Measurements from ENCODE around the gene GPC6.

Gene GPC6

DNA sequence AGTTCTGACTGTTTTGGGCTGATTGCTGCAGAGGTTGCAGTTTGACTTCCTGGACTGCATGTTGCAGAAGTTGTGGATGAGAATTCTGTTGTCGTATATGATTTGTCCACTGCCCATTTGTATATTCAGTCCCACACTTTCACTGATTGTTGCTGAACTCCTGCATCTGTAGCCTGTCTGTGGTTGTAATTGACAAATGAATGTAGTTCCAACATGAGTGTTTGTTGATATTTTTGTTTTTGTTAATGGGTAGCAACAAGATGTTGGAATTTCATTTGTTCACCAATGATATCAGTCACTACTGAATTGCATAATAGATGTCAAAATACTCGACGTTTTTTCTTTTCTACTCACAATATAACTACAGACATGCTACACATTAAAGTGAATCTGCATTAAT lies 719.0 kb downstream of the GPC6 start:
- no peak overlapping the region for H3K27ac ChIP-seq (ENCODE audit: extremely low read depth, low read depth, low read length)
- POLR2A ChIA-PET = no interaction called here
- H3K9me3 ChIP-seq (ENCODE audit: control insufficient read depth, insufficient read depth, low read depth, low read length) = no peaks in the 10 kb centered on the region
- TF ChIP-seq ZNF24 (tag by site-specific recombination; IDR thresholded peaks at IDR 0.05) (no peak), ZNF791 (tag by site-specific recombination; IDR thresholded peaks at IDR 0.05) (no peak), ZSCAN30 (tag by site-specific recombination; IDR thresholded peaks at IDR 0.05) (no peak)
- TF ChIP-seq, protein P1, sequence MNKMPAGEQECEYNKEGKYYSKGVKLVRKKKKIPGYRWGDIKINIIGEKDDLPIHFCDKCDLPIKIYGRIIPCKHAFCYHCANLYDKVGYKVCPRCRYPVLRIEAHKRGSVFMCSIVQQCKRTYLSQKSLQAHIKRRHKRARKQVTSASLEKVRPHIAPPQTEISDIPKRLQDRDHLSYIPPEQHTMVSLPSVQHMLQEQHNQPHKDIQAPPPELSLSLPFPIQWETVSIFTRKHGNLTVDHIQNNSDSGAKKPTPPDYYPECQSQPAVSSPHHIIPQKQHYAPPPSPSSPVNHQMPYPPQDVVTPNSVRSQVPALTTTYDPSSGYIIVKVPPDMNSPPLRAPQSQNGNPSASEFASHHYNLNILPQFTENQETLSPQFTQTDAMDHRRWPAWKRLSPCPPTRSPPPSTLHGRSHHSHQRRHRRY (tag by site-specific recombination; IDR thresholded peaks at IDR 0.05) = no peak
- H3K36me3 ChIP-seq (ENCODE audit: control insufficient read depth in 2 of 2, insufficient read depth in 1 of 2, low read length in 2 of 2) = no peaks in the 10 kb centered on the region
- no peak overlapping the region for H3K4me3 ChIP-seq (ENCODE audit: low read depth, low read length)
- CTCF ChIA-PET = no interaction called here
- H3K4me1 ChIP-seq (ENCODE audit: control insufficient read depth, insufficient read depth, low read length) = no peaks in the 10 kb centered on the region

GRCh38 chr13:93946994-93947393 lies 720.4 kb downstream of the GPC6 start:
- POLR2A ChIA-PET = no interaction called here
- no peak overlapping the region for H3K4me3 ChIP-seq (ENCODE audit: low read depth, low read length)
- no peaks in the 10 kb centered on the region for H3K36me3 ChIP-seq (ENCODE audit: control insufficient read depth in 2 of 2, insufficient read depth in 1 of 2, low read length in 2 of 2)
- CTCF ChIA-PET = interaction anchor here (0.5 kb wide), 1 partner anchor 22 kb away, joined by 3 read pairs; no protein-coding TSS in a partner anchor
- no peaks in the 10 kb centered on the region for H3K9me3 ChIP-seq (ENCODE audit: control insufficient read depth, insufficient read depth, low read depth, low read length)
- H3K4me1 ChIP-seq (ENCODE audit: control insufficient read depth, insufficient read depth, low read length) = no peaks in the 10 kb centered on the region
- TF ChIP-seq ZNF274 (IDR thresholded peaks at IDR 0.05; ENCODE audit: low read length) = no peak
- no peak for TF ChIP-seq ZNF274 (tag by site-specific recombination; IDR thresholded peaks at IDR 0.05; ENCODE audit: borderline replicate concordance)
- no peak for TF ChIP-seq ZBTB21 (tag by site-specific recombination; IDR thresholded peaks at IDR 0.05)
- no peak for TF ChIP-seq ZNF174 (tag by site-specific recombination; IDR thresholded peaks at IDR 0.05)
- no peak for TF ChIP-seq SETDB1 (IDR thresholded peaks at IDR 0.05; ENCODE audit: insufficient read length, low read length)
- TF ChIP-seq ZNF146 (tag by site-specific recombination; IDR thresholded peaks at IDR 0.05) = no peak
- no peak for TF ChIP-seq ZNF660 (tag by site-specific recombination; IDR thresholded peaks at IDR 0.05)
- TF ChIP-seq KLF17 (tag by site-specific recombination; IDR thresholded peaks at IDR 0.05) = no peak
- TF ChIP-seq ZFP69B (tag by site-specific recombination; IDR thresholded peaks at IDR 0.05) = no peak
- TF ChIP-seq ZNF426 (tag by site-specific recombination; IDR thresholded peaks at IDR 0.05) = no peak
- TF ChIP-seq ZNF239 (tag by site-specific recombination; IDR thresholded peaks at IDR 0.05) = no peak
- no peak for TF ChIP-seq YY1 (tag by site-specific recombination; IDR thresholded peaks at IDR 0.05)
- no peak for TF ChIP-seq ZNF837 (tag by site-specific recombination; IDR thresholded peaks at IDR 0.05)
- TF ChIP-seq ZNF354C (tag by site-specific recombination; IDR thresholded peaks at IDR 0.05; ENCODE audit: borderline replicate concordance, low read depth) = no peak
- TF ChIP-seq ZNF658 (tag by site-specific recombination; IDR thresholded peaks at IDR 0.05) = no peak
- no peak for TF ChIP-seq PRDM1 (tag by site-specific recombination; IDR thresholded peaks at IDR 0.05)
- no peak for TF ChIP-seq GLI4 (tag by site-specific recombination; IDR thresholded peaks at IDR 0.05)
- TF ChIP-seq ZNF571 (tag by site-specific recombination; IDR thresholded peaks at IDR 0.05) = no peak
- H3K27ac ChIP-seq (ENCODE audit: extremely low read depth, low read depth, low read length) = no peak overlapping the region

GRCh38 chr13:93947651-93948050 lies 721.0 kb downstream of the GPC6 start:
- CTCF ChIA-PET = no interaction called here
- Histone ChIP-seq H3K27ac (ENCODE audit: extremely low read depth, low read depth, low read length) (no peak overlapping the region), H3K4me3 (ENCODE audit: low read depth, low read length) (no peak overlapping the region), H3K36me3 (ENCODE audit: control insufficient read depth in 2 of 2, insufficient read depth in 1 of 2, low read length in 2 of 2) (no peaks in the 10 kb centered on the region), H3K9me3 (ENCODE audit: control insufficient read depth, insufficient read depth, low read depth, low read length) (no peaks in the 10 kb centered on the region), H3K4me1 (ENCODE audit: control insufficient read depth, insufficient read depth, low read length) (no peaks in the 10 kb centered on the region)
- POLR2A ChIA-PET = no interaction called here
- TF ChIP-seq ZNF280C (tag by site-specific recombination; IDR thresholded peaks at IDR 0.05) = no peak
- no peak for TF ChIP-seq MYNN (tag by site-specific recombination; IDR thresholded peaks at IDR 0.05; ENCODE audit: borderline replicate concordance)
- TF ChIP-seq ZNF433 (tag by site-specific recombination; IDR thresholded peaks at IDR 0.05; ENCODE audit: low read depth) = no peak
- no peak for TF ChIP-seq ZXDB (tag by site-specific recombination; IDR thresholded peaks at IDR 0.05)
- no peak for TF ChIP-seq TCF7L2 (IDR thresholded peaks at IDR 0.05; ENCODE audit: borderline replicate concordance, low read depth, low read length)
- TF ChIP-seq ZNF580 (tag by site-specific recombination; IDR thresholded peaks at IDR 0.05) = no peak
- TF ChIP-seq MZF1 (tag by site-specific recombination; IDR thresholded peaks at IDR 0.05; ENCODE audit: borderline replicate concordance) = no peak
- no peak for TF ChIP-seq ZNF416 (tag by site-specific recombination; IDR thresholded peaks at IDR 0.05)
- TF ChIP-seq ZNF175 (tag by site-specific recombination; IDR thresholded peaks at IDR 0.05) = no peak
- TF ChIP-seq ZNF350 (tag by site-specific recombination; IDR thresholded peaks at IDR 0.05) = no peak
